Vagina (tissue), 2 donors: ENCODE data around the gene ADAMTS13.

Experiments used
- CTCF ChIP-seq, 3 experiments: fragments of 450-650 bp in 2 of 3; fragments of 200-600 bp in 1 of 3; sonication (generic) in 1 of 3; IDR thresholded peaks; one replicate each; pipeline ENCODE4 v1.5.1; 2017 to 2019; ENCODE audit warnings: antibody characterized with exemption in 3 of 3, mild to moderate bottlenecking in 2 of 3, moderate library complexity in 2 of 3
- POLR2A ChIP-seq, 2 donors: fragments of 450-650 bp; IDR thresholded peaks; one replicate each; pipeline ENCODE4 v1.6.1; 2017; ENCODE audit warnings: antibody characterized with exemption in 2 of 2, mild to moderate bottlenecking in 2 of 2, moderate library complexity in 2 of 2
- POLR2AphosphoS5 ChIP-seq, 2 donors: sonication (generic); formaldehyde crosslinking; IDR thresholded peaks; one replicate each; pipeline ENCODE4 v1.9.0; 2017; ENCODE audit warnings: antibody characterized with exemption in 2 of 2, mild to moderate bottlenecking in 2 of 2, low read depth in 1 of 2; ENCODE audit not compliant: insufficient read depth in 1 of 2

GRCh38 chr9:133378408-133378962, 43.7 kb upstream of the ADAMTS13 start:
- no peak for TF ChIP-seq CTCF (IDR thresholded peaks at IDR 0.05)
- no peak for TF ChIP-seq POLR2A (IDR thresholded peaks at IDR 0.05)
- no peak for TF ChIP-seq POLR2AphosphoS5 (IDR thresholded peaks at IDR 0.05; ENCODE audit: insufficient read depth in 1 of 2, low read depth in 1 of 2)
